Neural progenitor cell (in vitro differentiated cells): ENCODE measurements around the gene CST11. TPM values are rescaled to one million over a fixed set of nuclear protein-coding genes. Genes with fewer than 3 reads are reported as not detected.

Experiments used
- DNase-seq: peaks from one replicate; pipeline ENCODE4 v3.0.0-alpha.2; 2016; ENCODE audit warnings: low spot score
- H2AFZ ChIP-seq: fragments of 200-600 bp; sonication (generic); replicated peaks from 2 replicates; pipeline ENCODE4 v1.6.1; 2016; ENCODE audit warnings: antibody characterized with exemption
- H3F3A ChIP-seq: fragments of 200-600 bp; sonication (generic); 2 replicates; pipeline ENCODE4 v1.6.1; 2016; ENCODE audit warnings: antibody characterized with exemption, low read depth
- H3K27ac ChIP-seq: fragments of 200-600 bp; sonication (generic); 2 replicates; pipeline ENCODE4 v1.5.1; 2016; ENCODE audit warnings: mild to moderate bottlenecking
- H3K27me3 ChIP-seq: fragments of 200-600 bp; sonication (generic); 2 replicates; pipeline ENCODE4 v1.6.1; 2016; ENCODE audit warnings: mild to moderate bottlenecking, moderate library complexity
- H3K36me3 ChIP-seq: fragments of 200-600 bp; sonication (generic); 2 replicates; pipeline ENCODE4 v1.5.1; 2016
- H3K4me1 ChIP-seq: fragments of 200-600 bp; sonication (generic); 2 replicates; pipeline ENCODE4 v1.6.1; 2016; ENCODE audit warnings: mixed run types
- H3K4me2 ChIP-seq: fragments of 200-600 bp; sonication (generic); 2 replicates; pipeline ENCODE4 v1.6.1; 2016
- H3K4me3 ChIP-seq: fragments of 200-600 bp; sonication (generic); 2 replicates; pipeline ENCODE4 v1.5.1; 2016
- H3K79me2 ChIP-seq: fragments of 200-600 bp; sonication (generic); 2 replicates; pipeline ENCODE4 v1.6.1; 2016; ENCODE audit warnings: low read depth
- H3K9ac ChIP-seq: fragments of 200-600 bp; sonication (generic); 2 replicates; pipeline ENCODE4 v1.6.1; 2016
- H3K9me3 ChIP-seq: fragments of 200-600 bp; sonication (generic); 2 replicates; pipeline ENCODE4 v1.5.1; 2016; ENCODE audit warnings: low read depth
- H4K20me1 ChIP-seq: fragments of 200-600 bp; sonication (generic); 2 replicates; pipeline ENCODE4 v1.6.1; 2016; ENCODE audit warnings: low read depth
- H3K27ac Mint-ChIP-seq: 3 replicates; pipeline ENCODE4 v1.8.0; 2021; ENCODE audit warnings: mixed read lengths
- H3K27me3 Mint-ChIP-seq: 2 replicates; pipeline ENCODE4 v1.8.0; 2022; ENCODE audit warnings: low read depth, mild to moderate bottlenecking, inconsistent platforms, moderate library complexity, mixed read lengths; ENCODE audit not compliant: insufficient read depth
- H3K36me3 Mint-ChIP-seq: 3 replicates; pipeline ENCODE4 v1.8.0; 2021; ENCODE audit warnings: mixed read lengths
- H3K4me1 Mint-ChIP-seq: 3 replicates; pipeline ENCODE4 v1.8.0; 2021; ENCODE audit warnings: mixed read lengths
- H3K4me3 Mint-ChIP-seq: 3 replicates; pipeline ENCODE4 v1.8.0; 2021; ENCODE audit warnings: mild to moderate bottlenecking, moderate library complexity, mixed read lengths
- H3K9me3 Mint-ChIP-seq: 3 replicates; pipeline ENCODE4 v1.8.0; 2020; ENCODE audit warnings: mixed read lengths
- CTCF ChIP-seq: fragments of 200-600 bp; sonication (generic); IDR thresholded peaks from 2 replicates; pipeline ENCODE4 v1.5.1; 2017; ENCODE audit warnings: antibody characterized with exemption, mild to moderate bottlenecking
- EZH2 ChIP-seq: fragments of 200-600 bp; sonication (generic); IDR thresholded peaks from 2 replicates; pipeline ENCODE4 v1.6.1; 2017; ENCODE audit warnings: antibody characterized with exemption, mild to moderate bottlenecking, moderate library complexity
- EZH2phosphoT487 ChIP-seq: fragments of 200-600 bp; sonication (generic); IDR thresholded peaks from 2 replicates; pipeline ENCODE4 v1.6.1; 2017; ENCODE audit warnings: antibody characterized with exemption
- total RNA-seq: library from RNA; depleted of rRNA; stranded (reverse); fragments of >200 nt; gene quantifications from 2 replicates; pipeline ENCODE4 v1.2.3, GENCODE V29; 2015; ENCODE audit warnings: low replicate concordance

Gene CST11
- total RNA-seq, 1 donor from 2014 or later, result not detected

- no peaks in the 10 kb centered on the region for H3K36me3 ChIP-seq
- H3K36me3 Mint-ChIP-seq, result peaks cover 2% of the 10 kb centered on the region
- TF ChIP-seq EZH2 (no peak), CTCF (no peak), EZH2phosphoT487 (no peak)
- no peaks in the 10 kb centered on the region for H3K9me3 Mint-ChIP-seq
- H3K27ac Mint-ChIP-seq, result peak overlapping the region; percentile 8
- H3K9me3 ChIP-seq, result no peaks in the 10 kb centered on the region
- peak overlapping the region; percentile 57 for H2AFZ ChIP-seq
- no peaks in the 10 kb centered on the region for H3F3A ChIP-seq
- peaks cover 59% of the 10 kb centered on the region for H3K79me2 ChIP-seq
- peaks cover 12% of the 10 kb centered on the region for H3K4me1 ChIP-seq
- peaks cover 22% of the 10 kb centered on the region for H3K4me1 Mint-ChIP-seq
- H3K27ac ChIP-seq, result no peak overlapping the region
- H4K20me1 ChIP-seq, result peaks cover 48% of the 10 kb centered on the region
- H3K4me3 Mint-ChIP-seq, result peak overlapping the region; percentile 92
- H3K4me3 ChIP-seq, result peak overlapping the region; percentile 90
- peak overlapping the region; percentile 50 for H3K9ac ChIP-seq
- no peaks in the 10 kb centered on the region for H3K27me3 ChIP-seq
- DNase-seq, result peak; percentile 40
- peak overlapping the region; percentile 79 for H3K4me2 ChIP-seq
- peaks cover 2% of the 10 kb centered on the region for H3K27me3 Mint-ChIP-seq
These were observed 32.4 kb downstream of the CST11 start for GRCh38 chr20:23419995-23420901.

- peaks cover 52% of the 10 kb centered on the region for H4K20me1 ChIP-seq
- no peak overlapping the region for H2AFZ ChIP-seq
- H3K27ac ChIP-seq, result no peak overlapping the region
- H3K4me2 ChIP-seq, result peak overlapping the region; percentile 79
- no peaks in the 10 kb centered on the region for H3K36me3 ChIP-seq
- TF ChIP-seq CTCF (no peak), EZH2 (no peak), EZH2phosphoT487 (no peak)
- DNase-seq, result no peak
- H3K4me3 ChIP-seq, result peak overlapping the region; percentile 90
- H3K9me3 ChIP-seq, result no peaks in the 10 kb centered on the region
- H3K4me1 ChIP-seq, result peaks cover 12% of the 10 kb centered on the region
- H3F3A ChIP-seq, result no peaks in the 10 kb centered on the region
- H3K27me3 Mint-ChIP-seq, result peaks cover under 1% of the 10 kb centered on the region
- H3K79me2 ChIP-seq, result peaks cover 65% of the 10 kb centered on the region
- peaks cover 2% of the 10 kb centered on the region for H3K36me3 Mint-ChIP-seq
- no peak overlapping the region for H3K27ac Mint-ChIP-seq
- H3K27me3 ChIP-seq, result no peaks in the 10 kb centered on the region
- no peak overlapping the region for H3K9ac ChIP-seq
- H3K9me3 Mint-ChIP-seq, result no peaks in the 10 kb centered on the region
- peak overlapping the region; percentile 92 for H3K4me3 Mint-ChIP-seq
- peaks cover 22% of the 10 kb centered on the region for H3K4me1 Mint-ChIP-seq
These were observed 33.0 kb downstream of the CST11 start for GRCh38 chr20:23419657-23419994.

GRCh38 chr20:23417861-23418260 lies 34.8 kb downstream of the CST11 start:
- H3K9me3 Mint-ChIP-seq, result no peaks in the 10 kb centered on the region
- peaks cover 66% of the 10 kb centered on the region for H4K20me1 ChIP-seq
- no peaks in the 10 kb centered on the region for H3K27me3 Mint-ChIP-seq
- H2AFZ ChIP-seq, result no peak overlapping the region
- no peak for DNase-seq
- TF ChIP-seq EZH2, result no peak
- no peak for TF ChIP-seq EZH2phosphoT487
- no peak for TF ChIP-seq CTCF
- no peak overlapping the region for H3K27ac ChIP-seq
- H3K4me3 ChIP-seq, result no peak overlapping the region
- H3K4me1 ChIP-seq, result peaks cover 12% of the 10 kb centered on the region
- no peaks in the 10 kb centered on the region for H3F3A ChIP-seq
- peaks cover 83% of the 10 kb centered on the region for H3K79me2 ChIP-seq
- H3K4me2 ChIP-seq, result no peak overlapping the region
- no peaks in the 10 kb centered on the region for H3K36me3 ChIP-seq
- no peaks in the 10 kb centered on the region for H3K27me3 ChIP-seq
- H3K27ac Mint-ChIP-seq, result no peak overlapping the region
- no peak overlapping the region for H3K4me3 Mint-ChIP-seq
- H3K9me3 ChIP-seq, result no peaks in the 10 kb centered on the region
- H3K9ac ChIP-seq, result no peak overlapping the region
- peaks cover 2% of the 10 kb centered on the region for H3K36me3 Mint-ChIP-seq
- peaks cover 22% of the 10 kb centered on the region for H3K4me1 Mint-ChIP-seq
